ENCODE results near the gene OSBPL3. TPM values are rescaled to one million over a fixed set of nuclear protein-coding genes. Genes with fewer than 3 reads are reported as not detected.

Gene OSBPL3
- total RNA-seq, 2 experiments from 2014 or later = 44.6 to 45.7 TPM

GRCh38 chr7:24982917-24983316, 2.9 kb upstream of the OSBPL3 start:
- peaks cover 30% of the 10 kb centered on the region for H3K4me1 Mint-ChIP-seq (ENCODE audit: low read depth)
- DNase-seq = no peak
- H3K4me3 Mint-ChIP-seq = no peak overlapping the region
- H3K36me3 Mint-ChIP-seq (ENCODE audit: low read depth) = peaks cover 5% of the 10 kb centered on the region
- no peaks in the 10 kb centered on the region for H3K27me3 Mint-ChIP-seq
- intact Hi-C loops (cut with micrococcal nuclease) = loop anchor here (5.0 kb wide), 1 partner anchor 84 kb away; no protein-coding TSS in a partner anchor
- no peaks in the 10 kb centered on the region for H3K9me3 Mint-ChIP-seq
- CTCF ChIA-PET = interaction anchor here (1.1 to 7.1 kb wide), 14 partner anchors 9 to 173 kb away, joined by 3 to 72 read pairs (median 4); no protein-coding TSS in a partner anchor
- H3K27ac Mint-ChIP-seq = no peak overlapping the region
- TF ChIP-seq, protein P1, sequence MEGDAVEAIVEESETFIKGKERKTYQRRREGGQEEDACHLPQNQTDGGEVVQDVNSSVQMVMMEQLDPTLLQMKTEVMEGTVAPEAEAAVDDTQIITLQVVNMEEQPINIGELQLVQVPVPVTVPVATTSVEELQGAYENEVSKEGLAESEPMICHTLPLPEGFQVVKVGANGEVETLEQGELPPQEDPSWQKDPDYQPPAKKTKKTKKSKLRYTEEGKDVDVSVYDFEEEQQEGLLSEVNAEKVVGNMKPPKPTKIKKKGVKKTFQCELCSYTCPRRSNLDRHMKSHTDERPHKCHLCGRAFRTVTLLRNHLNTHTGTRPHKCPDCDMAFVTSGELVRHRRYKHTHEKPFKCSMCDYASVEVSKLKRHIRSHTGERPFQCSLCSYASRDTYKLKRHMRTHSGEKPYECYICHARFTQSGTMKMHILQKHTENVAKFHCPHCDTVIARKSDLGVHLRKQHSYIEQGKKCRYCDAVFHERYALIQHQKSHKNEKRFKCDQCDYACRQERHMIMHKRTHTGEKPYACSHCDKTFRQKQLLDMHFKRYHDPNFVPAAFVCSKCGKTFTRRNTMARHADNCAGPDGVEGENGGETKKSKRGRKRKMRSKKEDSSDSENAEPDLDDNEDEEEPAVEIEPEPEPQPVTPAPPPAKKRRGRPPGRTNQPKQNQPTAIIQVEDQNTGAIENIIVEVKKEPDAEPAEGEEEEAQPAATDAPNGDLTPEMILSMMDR (IDR thresholded peaks at IDR 0.05) = peak; percentile 30
- POLR2A ChIA-PET = interaction anchor here (1.1 to 2.6 kb wide), 2 partner anchors 142 to 146 kb away, joined by 3 to 11 read pairs; partner anchors contain the start of gene CYCS
- no peak for ATAC-seq

DNA sequence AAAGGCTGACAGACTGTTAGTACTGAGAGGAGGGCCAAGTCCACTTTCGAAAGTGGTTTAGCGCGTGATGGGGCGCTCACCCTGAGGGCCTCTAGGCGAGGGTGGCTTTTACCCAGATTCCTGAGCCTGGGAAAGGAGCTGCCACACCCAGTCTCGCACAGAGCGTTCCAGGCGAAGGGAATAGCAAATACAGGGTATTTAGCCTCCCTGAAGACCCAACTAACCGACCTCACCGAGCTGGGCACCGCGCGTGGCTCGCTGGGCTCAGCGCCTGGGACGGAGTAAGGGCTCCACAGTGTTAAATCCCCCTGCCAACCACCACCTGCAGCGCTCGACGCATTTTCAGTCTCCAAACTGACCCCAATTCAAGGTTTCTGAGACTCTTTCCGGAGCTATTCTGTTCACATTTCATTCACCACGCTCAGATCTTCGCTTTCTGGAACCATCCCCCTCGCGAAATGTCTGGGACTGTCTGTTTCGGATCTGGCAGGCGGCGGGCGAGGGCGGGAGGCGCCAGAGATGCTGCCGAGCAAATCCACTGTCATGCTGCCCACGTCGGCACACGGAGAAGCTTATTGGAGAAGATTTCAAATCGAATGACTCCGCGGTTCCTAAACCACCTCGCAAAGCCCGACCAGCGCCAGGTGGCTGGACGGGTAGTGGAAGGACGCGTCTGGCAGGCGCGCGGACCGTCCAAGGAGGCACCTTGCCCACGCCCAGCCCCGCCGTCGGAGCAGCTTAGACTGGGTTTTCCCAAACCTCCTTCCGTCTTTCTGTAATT, 1.4 kb upstream of the OSBPL3 start:
- POLR2A ChIA-PET = interaction anchor here (0.6 to 3.7 kb wide), 14 partner anchors 9 to 195 kb away, joined by 3 to 25 read pairs (median 4); partner anchors contain the start of gene CYCS
- H3K27ac Mint-ChIP-seq = peak overlapping the region; percentile 89
- peak; percentile 70 for DNase-seq
- TF ChIP-seq, protein P1 (IDR thresholded peaks at IDR 0.05) = no peak
- H3K4me3 Mint-ChIP-seq = peak overlapping the region; percentile 83
- peaks cover 43% of the 10 kb centered on the region for H3K4me1 Mint-ChIP-seq (ENCODE audit: low read depth)
- H3K9me3 Mint-ChIP-seq = no peaks in the 10 kb centered on the region
- intact Hi-C loops (cut with micrococcal nuclease) = loop anchor here (2.0 to 5.0 kb wide), 3 partner anchors 15 to 161 kb away; no protein-coding TSS in a partner anchor
- ATAC-seq = peak; percentile 2
- H3K36me3 Mint-ChIP-seq (ENCODE audit: low read depth) = peaks cover 9% of the 10 kb centered on the region
- no peaks in the 10 kb centered on the region for H3K27me3 Mint-ChIP-seq
- CTCF ChIA-PET = interaction anchor here (0.7 to 7.1 kb wide), 18 partner anchors 11 to 169 kb away, joined by 3 to 72 read pairs (median 4); no protein-coding TSS in a partner anchor

GRCh38 chr7:24980534-24981170, 674 bp upstream of the OSBPL3 start:
- CTCF ChIA-PET = interaction anchor here (1.2 to 7.1 kb wide), 13 partner anchors 14 to 168 kb away, joined by 3 to 72 read pairs (median 9); no protein-coding TSS in a partner anchor
- Mint-ChIP-seq H3K9me3 (no peaks in the 10 kb centered on the region), H3K36me3 (ENCODE audit: low read depth) (peaks cover 9% of the 10 kb centered on the region), H3K4me3 (peak overlapping the region; percentile 83), H3K27ac (peak overlapping the region; percentile 89), H3K27me3 (no peaks in the 10 kb centered on the region), H3K4me1 (ENCODE audit: low read depth) (peaks cover 50% of the 10 kb centered on the region)
- peak; percentile 34 for ATAC-seq
- intact Hi-C loops (cut with micrococcal nuclease) = loop anchor here (2.0 to 5.0 kb wide), 3 partner anchors 14 to 160 kb away; no protein-coding TSS in a partner anchor
- TF ChIP-seq, protein P1 (IDR thresholded peaks at IDR 0.05) = no peak
- POLR2A ChIA-PET = interaction anchor here (1.3 to 3.7 kb wide), 8 partner anchors 9 to 160 kb away, joined by 4 to 25 read pairs (median 6); partner anchors contain the start of gene CYCS
- peak; percentile 69 for DNase-seq

DNA sequence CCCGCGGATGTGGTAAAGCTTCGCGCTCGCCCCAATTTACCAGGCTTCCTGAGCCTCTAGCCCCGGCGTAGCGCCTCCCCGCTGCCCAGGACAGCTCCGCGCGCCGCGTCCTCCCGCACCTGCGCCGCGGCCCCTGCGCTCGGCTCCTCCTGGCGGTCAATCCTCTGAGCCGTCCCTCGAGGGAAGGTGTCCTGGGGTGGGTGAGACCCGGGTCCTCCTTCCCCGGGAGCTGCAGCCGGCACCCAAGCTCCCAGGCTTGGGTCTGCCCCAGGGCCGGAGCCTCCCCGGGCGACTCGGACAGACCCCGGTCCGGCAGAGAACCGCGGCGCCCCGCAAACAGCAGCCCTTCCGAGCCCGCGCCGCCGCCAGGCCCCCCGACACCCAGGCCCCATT, 512 bp downstream of the OSBPL3 start:
- intact Hi-C loops (cut with micrococcal nuclease) = no loop called here
- Mint-ChIP-seq H3K36me3 (ENCODE audit: low read depth) (peaks cover 13% of the 10 kb centered on the region), H3K4me3 (peak overlapping the region; percentile 83), H3K27ac (peak overlapping the region; percentile 86), H3K27me3 (no peaks in the 10 kb centered on the region), H3K9me3 (no peaks in the 10 kb centered on the region), H3K4me1 (ENCODE audit: low read depth) (peaks cover 57% of the 10 kb centered on the region)
- DNase-seq = peak; percentile 88
- peak; percentile 51 for ATAC-seq
- ChIA-PET POLR2A (interaction anchor here (0.8 to 4.4 kb wide), 17 partner anchors 12 to 405 kb away, joined by 3 to 25 read pairs (median 4); no protein-coding TSS in a partner anchor), CTCF (interaction anchor here (0.6 to 7.1 kb wide), 31 partner anchors 9 to 168 kb away, joined by 3 to 72 read pairs (median 4); no protein-coding TSS in a partner anchor)
- TF ChIP-seq, protein P1 (IDR thresholded peaks at IDR 0.05) = peak; percentile 40

Measured in activated CD8-positive, alpha-beta T cell treated with anti-CD3 and anti-CD28 coated beads for 36 hours (primary cell).